ENCODE results near the gene PIGR. TPM values are rescaled to one million over a fixed set of nuclear protein-coding genes. Genes with fewer than 3 reads are reported as not detected.

Gene PIGR
- total and polyA plus RNA-seq, 2 of the 8 experiments (the other 6 are each of a cell fraction or from before 2014, with no cell fraction given): not detected

DNA sequence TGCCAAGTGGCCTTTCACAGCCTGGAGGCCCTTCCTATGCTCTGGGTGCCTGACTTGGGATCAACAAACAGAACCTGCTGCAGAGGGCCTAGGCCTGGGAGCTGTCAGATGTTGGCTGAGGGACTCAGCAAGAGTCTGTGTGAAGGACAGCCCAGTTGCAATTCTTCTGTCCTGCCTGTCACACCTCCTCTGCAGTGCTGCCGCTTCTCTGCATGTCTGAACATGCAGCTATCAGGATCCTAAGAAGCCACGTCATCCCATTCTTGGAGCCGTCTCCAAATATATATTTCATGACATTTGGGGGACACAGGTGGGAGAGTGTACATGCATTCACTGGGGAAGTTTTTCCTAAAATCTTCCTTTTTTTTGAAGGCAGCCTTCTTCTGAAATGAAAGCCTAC, 15.4 kb upstream of the PIGR start:
- Histone ChIP-seq H3K4me2 (ENCODE audit: insufficient read depth in 1 of 2, low read depth in 2 of 2, low read length in 2 of 2) (no peak overlapping the region), H4K5ac (ENCODE audit: insufficient read length, low read depth, low read length) (no peak overlapping the region), H3K4me3 (ENCODE audit: extremely low read depth in 1 of 4, insufficient read depth in 2 of 4, low read depth in 3 of 4, low read length in 4 of 4) (no peak overlapping the region), H3K36me3 (ENCODE audit: control insufficient read depth in 2 of 4, insufficient read depth in 4 of 4, low read length in 3 of 4) (no peaks in the 10 kb centered on the region), H2BK12ac (ENCODE audit: low read depth, low read length) (no peak overlapping the region), H3K4me1 (replicated peaks in 1 of 4; ENCODE audit: control insufficient read depth in 3 of 4, insufficient read depth in 4 of 4, low read length in 3 of 4) (no peaks in the 10 kb centered on the region), H3K18ac (ENCODE audit: extremely low read depth, low read length) (no peak overlapping the region), H3K79me1 (ENCODE audit: low read depth, low read length) (no peaks in the 10 kb centered on the region), H3K9me3 (ENCODE audit: insufficient read depth in 2 of 2, low read depth in 1 of 2, low read length in 1 of 2) (no peaks in the 10 kb centered on the region), H2BK20ac (ENCODE audit: low read length) (no peak overlapping the region), H3K79me2 (ENCODE audit: control insufficient read depth in 1 of 2, insufficient read depth in 2 of 2, low read length in 2 of 2) (no peaks in the 10 kb centered on the region), H3K27me3 (replicated peaks in 1 of 4; ENCODE audit: control insufficient read depth in 3 of 4, extremely low read depth in 1 of 4, insufficient read depth in 3 of 4, low read length in 3 of 4) (no peaks in the 10 kb centered on the region), H3K56ac (replicated peaks; ENCODE audit: insufficient read length, low read depth, low read length) (no peak overlapping the region), H4K20me1 (replicated peaks in 1 of 2; ENCODE audit: control insufficient read depth in 1 of 2, insufficient read depth in 2 of 2, low read length in 2 of 2) (no peaks in the 10 kb centered on the region), H3K23ac (ENCODE audit: insufficient read length) (no peak overlapping the region), H3K9ac (replicated peaks in 1 of 4; ENCODE audit: extremely low read depth in 1 of 4, low read depth in 3 of 4, low read length in 3 of 4) (no peak overlapping the region), H2BK5ac (ENCODE audit: low read depth, low read length) (no peak overlapping the region; the same call in 1 of the 2 replicates), H2BK15ac (ENCODE audit: low read length) (no peak overlapping the region), H3K4ac (replicated peaks; ENCODE audit: insufficient read length, low read depth, low read length) (no peak overlapping the region), H2AK5ac (ENCODE audit: low read depth, low read length) (no peak overlapping the region), H3K14ac (ENCODE audit: insufficient read length) (no peak overlapping the region), H4K8ac (ENCODE audit: extremely low read depth, insufficient read depth, low read length) (no peak overlapping the region), H2AFZ (ENCODE audit: low read length) (no peak overlapping the region), H3K27ac (ENCODE audit: low read depth, low read length) (no peak overlapping the region), H4K91ac (replicated peaks; ENCODE audit: insufficient read length, low read length) (no peak overlapping the region), H3K23me2 (ENCODE audit: low read depth, low read length) (no peaks in the 10 kb centered on the region), H2BK120ac (replicated peaks; ENCODE audit: low read depth, low read length) (no peak overlapping the region)
- no peak for FAIRE-seq
- DNase-seq (ENCODE audit: low read depth in 1 of 2, low spot score in 2 of 2): no peak
- ChIA-PET POLR2A (ENCODE audit: partially characterized antibody) (no interaction called here), CTCF (ENCODE audit: partially characterized antibody) (interaction anchor here (0.9 to 9.3 kb wide), 9 partner anchors 9 to 50 kb away, joined by 3 to 77 read pairs (median 5); partner anchors contain the start of gene FCAMR)
- WGBS, 2 experiments (ENCODE audit: extremely low coverage in 1 of 2, insufficient coverage in 1 of 2, insufficient read length in 1 of 2, insufficient replicate concordance in 2 of 2, low coverage in 1 of 2, low lambda C conversion rate in 2 of 2, missing lambda C conversion rate in 1 of 2): 93% methylated on average over 3 of the region's 3 CpGs; no CpG with 5 or more reads in 1 of the 2 experiments
- TF ChIP-seq GABPA (IDR thresholded peaks at IDR 0.05; ENCODE audit: borderline replicate concordance, insufficient read depth, low read length) (no peak), KDM5A (IDR thresholded peaks at IDR 0.05; ENCODE audit: low read length) (no peak), JUND (IDR thresholded peaks at IDR 0.05; ENCODE audit: low read length) (no peak), TEAD4 (IDR thresholded peaks at IDR 0.05; ENCODE audit: low read depth, low read length) (no peak), SIN3A (conservative IDR thresholded peaks at IDR 0.05 in 1 of 2, IDR thresholded peaks at IDR 0.05 in 1 of 2; ENCODE audit: low read depth in 1 of 2, low read length in 2 of 2) (no peak), RFX5 (IDR thresholded peaks at IDR 0.05; ENCODE audit: borderline replicate concordance, low read depth, low read length) (no peak), BACH1 (IDR thresholded peaks at IDR 0.05; ENCODE audit: low read length) (no peak), CHD2 (IDR thresholded peaks at IDR 0.05; ENCODE audit: low read length) (no peak), SUZ12 (IDR thresholded peaks at IDR 0.05; ENCODE audit: low read length) (no peak)
